ENCODE results near the gene HSD3B7. TPM values are rescaled to one million over a fixed set of nuclear protein-coding genes. Genes with fewer than 3 reads are reported as not detected.

The HSD3B7 gene
- total RNA-seq, 5 donors from 2014 or later (not counting 1 experiment from before 2014, with no cell fraction given) = 0.33 to 3.5 (median 1.3) TPM

DNA sequence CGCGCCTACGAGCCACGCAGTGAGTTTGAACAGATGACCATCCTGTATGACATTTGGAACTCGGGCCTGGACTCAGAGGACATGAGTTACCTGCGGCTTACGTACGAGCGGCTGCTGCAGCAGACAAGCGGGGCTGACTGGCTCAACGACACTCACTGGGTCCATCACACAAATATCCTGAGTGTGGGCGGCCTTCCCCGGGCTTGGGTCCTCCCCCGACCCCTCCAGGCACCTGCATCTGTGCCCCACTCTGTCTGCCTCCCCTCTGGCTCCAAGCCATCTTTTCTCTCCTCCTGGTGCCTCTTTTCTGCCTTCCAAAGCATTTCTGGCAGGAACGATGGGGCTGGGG is 5.0 kb upstream of the HSD3B7 start:
- Mint-ChIP-seq H3K36me3 (peaks cover 33% of the 10 kb centered on the region), H3K27me3 (no peaks in the 10 kb centered on the region), H3K27ac (no peak overlapping the region), H3K9me3 (no peaks in the 10 kb centered on the region), H3K4me3 (no peak overlapping the region), H3K4me1 (peaks cover 0 to 2% (median 0%) of the 10 kb centered on the region in 3 donors)
- Histone ChIP-seq H3K4me1 (ENCODE audit: control insufficient read depth in 1 of 2, extremely low read depth in 1 of 2, insufficient read depth in 2 of 2, low read length in 2 of 2) (peaks cover 0 to 5% of the 10 kb centered on the region in 2 experiments), H3K4me3 (ENCODE audit: control insufficient read depth in 1 of 2, extremely low read depth in 1 of 2, low read length in 1 of 2) (no peak overlapping the region), H3K27me3 (replicated peaks in 1 of 2; ENCODE audit: control insufficient read depth in 2 of 2, extremely low read depth in 1 of 2, insufficient read depth in 2 of 2, low read length in 1 of 2) (no peaks in the 10 kb centered on the region), H3K9me3 (no peaks in the 10 kb centered on the region), H3K27ac (ENCODE audit: low read length) (no peak overlapping the region), H3K36me3 (ENCODE audit: control insufficient read depth in 2 of 2, extremely low read depth in 1 of 2, insufficient read depth in 1 of 2, low read length in 1 of 2) (peaks cover 34 to 62% of the 10 kb centered on the region in 2 donors)
- POLR2A ChIA-PET = no interaction called here
- WGBS (ENCODE audit: insufficient coverage) = 95% methylated on average over 15 of the region's 15 CpGs
- CTCF ChIA-PET = no interaction called here
- DNase-seq (no peak), ATAC-seq (replicated peaks in 1 of 4) (no peak)

DNA sequence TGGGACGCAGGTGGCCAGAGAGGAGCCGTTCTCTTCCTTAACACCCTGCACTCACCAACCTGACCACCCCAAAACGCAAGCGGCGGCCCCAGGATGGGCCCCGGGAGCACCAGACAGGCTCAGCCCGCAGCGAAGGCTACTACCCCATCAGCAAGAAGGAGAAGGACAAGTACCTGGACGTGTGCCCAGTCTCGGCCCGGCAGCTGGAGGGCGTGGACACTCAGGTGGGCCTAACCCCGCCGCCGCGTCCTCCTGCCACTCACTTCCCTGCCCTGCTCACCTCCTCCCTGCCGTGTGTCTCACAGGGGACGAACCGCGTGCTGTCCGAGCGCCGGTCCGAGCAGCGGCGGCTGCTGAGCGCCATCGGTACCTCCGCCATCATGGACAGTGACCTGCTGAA is 4.6 kb upstream of the HSD3B7 start:
- Histone ChIP-seq H3K27ac (ENCODE audit: low read length) (no peak overlapping the region), H3K4me3 (ENCODE audit: control insufficient read depth in 1 of 2, extremely low read depth in 1 of 2, low read length in 1 of 2) (no peak overlapping the region), H3K36me3 (ENCODE audit: control insufficient read depth in 2 of 2, extremely low read depth in 1 of 2, insufficient read depth in 1 of 2, low read length in 1 of 2) (peaks cover 33 to 58% of the 10 kb centered on the region in 2 donors), H3K9me3 (no peaks in the 10 kb centered on the region), H3K27me3 (replicated peaks in 1 of 2; ENCODE audit: control insufficient read depth in 2 of 2, extremely low read depth in 1 of 2, insufficient read depth in 2 of 2, low read length in 1 of 2) (no peaks in the 10 kb centered on the region), H3K4me1 (ENCODE audit: control insufficient read depth in 1 of 2, extremely low read depth in 1 of 2, insufficient read depth in 2 of 2, low read length in 2 of 2) (peaks cover 0 to 9% of the 10 kb centered on the region in 2 experiments)
- no peaks in the 10 kb centered on the region for H3K9me3 Mint-ChIP-seq
- ATAC-seq (replicated peaks in 1 of 4) = no peak
- H3K4me3 Mint-ChIP-seq = no peak overlapping the region
- POLR2A ChIA-PET = interaction anchor here in 1 of 2 donors (0.6 kb wide), 1 partner anchor 77 kb away, joined by 3 read pairs; no protein-coding TSS in a partner anchor
- DNase-seq = no peak
- H3K4me1 Mint-ChIP-seq = peaks cover 0 to 2% (median 0%) of the 10 kb centered on the region in 3 donors
- H3K27ac Mint-ChIP-seq = no peak overlapping the region
- CTCF ChIA-PET = no interaction called here
- WGBS (ENCODE audit: insufficient coverage) = 98% methylated on average over 13 of the region's 29 CpGs
- H3K27me3 Mint-ChIP-seq = no peaks in the 10 kb centered on the region
- H3K36me3 Mint-ChIP-seq = peaks cover 33% of the 10 kb centered on the region

DNA sequence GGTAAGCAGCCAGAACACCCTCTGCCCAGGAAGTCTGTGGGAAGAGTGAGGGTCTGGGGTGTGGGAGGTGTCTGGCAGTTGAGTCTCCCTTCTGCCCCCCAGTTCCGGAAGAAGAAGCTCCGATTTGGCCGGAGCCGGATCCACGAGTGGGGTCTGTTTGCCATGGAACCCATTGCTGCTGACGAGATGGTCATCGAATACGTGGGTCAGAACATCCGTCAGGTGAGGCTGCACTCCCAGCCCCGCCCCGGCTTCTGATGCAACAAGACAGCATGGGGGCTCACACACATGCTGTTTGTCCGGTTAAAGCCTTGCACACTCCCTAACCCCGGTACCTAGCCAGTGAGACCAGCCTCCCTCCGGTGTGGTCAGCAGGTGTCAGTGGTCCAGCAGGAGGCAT is 4.0 kb upstream of the HSD3B7 start:
- DNase-seq (no peak), ATAC-seq (replicated peaks in 1 of 4) (no peak)
- H3K27ac ChIP-seq (ENCODE audit: low read length) = no peak overlapping the region
- H3K36me3 Mint-ChIP-seq = peaks cover 29% of the 10 kb centered on the region
- ChIA-PET POLR2A (no interaction called here), CTCF (no interaction called here)
- H3K27me3 ChIP-seq (replicated peaks in 1 of 2; ENCODE audit: control insufficient read depth in 2 of 2, extremely low read depth in 1 of 2, insufficient read depth in 2 of 2, low read length in 1 of 2) = no peaks in the 10 kb centered on the region
- H3K4me3 ChIP-seq (ENCODE audit: control insufficient read depth in 1 of 2, extremely low read depth in 1 of 2, low read length in 1 of 2) = no peak overlapping the region
- H3K36me3 ChIP-seq (ENCODE audit: control insufficient read depth in 2 of 2, extremely low read depth in 1 of 2, insufficient read depth in 1 of 2, low read length in 1 of 2) = peaks cover 30 to 53% of the 10 kb centered on the region in 2 donors
- WGBS (ENCODE audit: insufficient coverage) = 98% methylated on average over 14 of the region's 14 CpGs
- peaks cover 0 to 9% of the 10 kb centered on the region in 2 experiments for H3K4me1 ChIP-seq (ENCODE audit: control insufficient read depth in 1 of 2, extremely low read depth in 1 of 2, insufficient read depth in 2 of 2, low read length in 2 of 2)
- peaks cover 0 to 2% (median 0%) of the 10 kb centered on the region in 3 donors for H3K4me1 Mint-ChIP-seq
- H3K9me3 ChIP-seq = no peaks in the 10 kb centered on the region
- H3K9me3 Mint-ChIP-seq = no peaks in the 10 kb centered on the region
- H3K27ac Mint-ChIP-seq = no peak overlapping the region
- no peak overlapping the region for H3K4me3 Mint-ChIP-seq
- no peaks in the 10 kb centered on the region for H3K27me3 Mint-ChIP-seq

DNA sequence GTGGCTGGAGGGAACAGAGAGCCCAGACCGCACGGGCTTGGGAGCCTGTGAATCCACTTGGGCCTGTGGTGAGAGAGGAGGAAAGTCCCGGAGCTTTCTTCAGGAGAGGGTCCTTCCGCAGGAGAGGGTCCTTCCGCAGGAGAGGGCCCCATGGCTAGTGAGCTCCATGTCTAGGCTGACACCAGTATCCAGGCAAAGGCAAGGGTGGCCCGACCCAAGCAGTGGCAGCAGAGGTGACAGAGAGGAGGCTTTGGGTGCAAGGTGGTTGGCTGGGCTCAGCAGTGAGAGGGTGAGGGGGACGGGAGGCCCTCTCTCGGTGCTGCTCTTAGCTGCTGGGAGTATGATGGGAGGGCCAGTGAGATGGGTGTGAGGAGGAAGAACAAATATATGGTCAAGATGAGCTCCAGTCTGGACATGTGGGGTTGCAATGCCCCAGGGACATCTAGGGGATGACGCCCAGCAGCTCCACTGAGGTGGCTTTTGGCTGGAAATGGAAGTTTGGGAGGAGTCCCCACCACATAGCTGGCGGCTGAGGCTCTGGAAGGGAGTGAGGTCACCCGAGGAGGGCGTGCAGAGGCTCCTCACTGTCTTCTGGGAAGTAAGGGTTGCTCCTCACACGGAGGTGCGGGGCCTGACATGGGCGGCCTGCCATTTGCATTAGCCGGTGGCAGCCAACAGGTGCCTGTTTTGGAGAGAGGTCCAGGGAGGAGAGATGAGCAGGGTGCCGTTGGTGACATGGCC is 2.3 kb upstream of the HSD3B7 start:
- H3K27me3 Mint-ChIP-seq = no peaks in the 10 kb centered on the region
- POLR2A ChIA-PET = interaction anchor here in 1 of 2 donors (0.5 kb wide), 1 partner anchor 120 kb away, joined by 5 read pairs; no protein-coding TSS in a partner anchor
- CTCF ChIA-PET = interaction anchor here in 1 of 2 donors (0.6 to 3.6 kb wide), 3 partner anchors 53 to 201 kb away, joined by 3 to 19 read pairs (median 3); no protein-coding TSS in a partner anchor
- H3K4me1 Mint-ChIP-seq = peaks cover 0 to 1% (median 0%) of the 10 kb centered on the region in 3 donors
- Histone ChIP-seq H3K27me3 (replicated peaks in 1 of 2; ENCODE audit: control insufficient read depth in 2 of 2, extremely low read depth in 1 of 2, insufficient read depth in 2 of 2, low read length in 1 of 2) (no peaks in the 10 kb centered on the region), H3K4me1 (ENCODE audit: control insufficient read depth in 1 of 2, extremely low read depth in 1 of 2, insufficient read depth in 2 of 2, low read length in 2 of 2) (peaks cover 0 to 9% of the 10 kb centered on the region in 2 experiments), H3K4me3 (ENCODE audit: control insufficient read depth in 1 of 2, extremely low read depth in 1 of 2, low read length in 1 of 2) (no peak overlapping the region), H3K36me3 (ENCODE audit: control insufficient read depth in 2 of 2, extremely low read depth in 1 of 2, insufficient read depth in 1 of 2, low read length in 1 of 2) (peaks cover 21 to 37% of the 10 kb centered on the region in 2 donors), H3K27ac (ENCODE audit: low read length) (no peak overlapping the region), H3K9me3 (no peaks in the 10 kb centered on the region)
- H3K9me3 Mint-ChIP-seq = no peaks in the 10 kb centered on the region
- DNase-seq (no peak), ATAC-seq (replicated peaks in 1 of 4) (no peak)
- no peak overlapping the region for H3K4me3 Mint-ChIP-seq
- H3K27ac Mint-ChIP-seq = no peak overlapping the region
- peaks cover 19% of the 10 kb centered on the region for H3K36me3 Mint-ChIP-seq
- 92% methylated on average over 11 of the region's 17 CpGs for WGBS (ENCODE audit: insufficient coverage)

DNA sequence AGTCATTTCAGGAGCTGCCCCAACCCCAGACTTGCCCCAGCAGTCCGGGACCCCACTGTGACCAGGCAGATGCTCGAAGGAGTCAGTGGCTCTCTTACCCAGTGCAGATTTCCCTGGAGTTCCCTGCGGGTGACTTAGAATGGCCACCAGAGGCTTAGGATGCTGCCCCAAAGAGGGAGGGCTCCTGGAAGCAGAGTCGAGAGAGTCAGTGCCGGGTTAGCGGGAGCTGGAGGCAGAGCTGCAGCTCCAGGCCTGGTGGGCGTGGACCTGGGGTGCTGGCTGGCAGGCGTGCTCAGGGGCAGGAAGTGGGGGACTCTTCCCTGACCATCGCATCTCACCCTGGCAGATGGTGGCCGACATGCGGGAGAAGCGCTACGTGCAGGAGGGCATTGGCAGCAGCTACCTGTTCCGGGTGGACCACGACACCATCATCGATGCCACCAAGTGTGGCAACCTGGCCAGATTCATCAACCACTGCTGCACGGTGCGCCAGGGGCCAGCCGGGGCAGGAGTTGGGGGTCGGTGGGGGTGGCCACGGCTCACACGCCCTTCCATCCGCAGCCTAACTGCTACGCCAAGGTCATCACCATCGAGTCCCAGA is 1.6 kb upstream of the HSD3B7 start:
- ATAC-seq (replicated peaks in 1 of 4) = no peak
- no peaks in the 10 kb centered on the region for H3K9me3 ChIP-seq
- Mint-ChIP-seq H3K27me3 (no peaks in the 10 kb centered on the region), H3K4me3 (no peak overlapping the region), H3K36me3 (peaks cover 19% of the 10 kb centered on the region), H3K9me3 (no peaks in the 10 kb centered on the region), H3K4me1 (peaks cover 0 to 1% (median 0%) of the 10 kb centered on the region in 3 donors), H3K27ac (no peak overlapping the region)
- H3K27me3 ChIP-seq (replicated peaks in 1 of 2; ENCODE audit: control insufficient read depth in 2 of 2, extremely low read depth in 1 of 2, insufficient read depth in 2 of 2, low read length in 1 of 2) = no peaks in the 10 kb centered on the region
- H3K36me3 ChIP-seq (ENCODE audit: control insufficient read depth in 2 of 2, extremely low read depth in 1 of 2, insufficient read depth in 1 of 2, low read length in 1 of 2) = peaks cover 21 to 37% of the 10 kb centered on the region in 2 donors
- DNase-seq = no peak
- POLR2A ChIA-PET = interaction anchor here in 1 of 2 donors (0.5 kb wide), 1 partner anchor 120 kb away, joined by 5 read pairs; no protein-coding TSS in a partner anchor
- peaks cover 0 to 9% of the 10 kb centered on the region in 2 experiments for H3K4me1 ChIP-seq (ENCODE audit: control insufficient read depth in 1 of 2, extremely low read depth in 1 of 2, insufficient read depth in 2 of 2, low read length in 2 of 2)
- H3K27ac ChIP-seq (ENCODE audit: low read length) = no peak overlapping the region
- CTCF ChIA-PET = interaction anchor here in 1 of 2 donors (0.6 to 3.6 kb wide), 3 partner anchors 53 to 461 kb away, joined by 3 to 19 read pairs (median 8); no protein-coding TSS in a partner anchor
- WGBS (ENCODE audit: insufficient coverage) = 91% methylated on average over 25 of the region's 25 CpGs
- H3K4me3 ChIP-seq (ENCODE audit: control insufficient read depth in 1 of 2, extremely low read depth in 1 of 2, low read length in 1 of 2) = no peak overlapping the region

DNA sequence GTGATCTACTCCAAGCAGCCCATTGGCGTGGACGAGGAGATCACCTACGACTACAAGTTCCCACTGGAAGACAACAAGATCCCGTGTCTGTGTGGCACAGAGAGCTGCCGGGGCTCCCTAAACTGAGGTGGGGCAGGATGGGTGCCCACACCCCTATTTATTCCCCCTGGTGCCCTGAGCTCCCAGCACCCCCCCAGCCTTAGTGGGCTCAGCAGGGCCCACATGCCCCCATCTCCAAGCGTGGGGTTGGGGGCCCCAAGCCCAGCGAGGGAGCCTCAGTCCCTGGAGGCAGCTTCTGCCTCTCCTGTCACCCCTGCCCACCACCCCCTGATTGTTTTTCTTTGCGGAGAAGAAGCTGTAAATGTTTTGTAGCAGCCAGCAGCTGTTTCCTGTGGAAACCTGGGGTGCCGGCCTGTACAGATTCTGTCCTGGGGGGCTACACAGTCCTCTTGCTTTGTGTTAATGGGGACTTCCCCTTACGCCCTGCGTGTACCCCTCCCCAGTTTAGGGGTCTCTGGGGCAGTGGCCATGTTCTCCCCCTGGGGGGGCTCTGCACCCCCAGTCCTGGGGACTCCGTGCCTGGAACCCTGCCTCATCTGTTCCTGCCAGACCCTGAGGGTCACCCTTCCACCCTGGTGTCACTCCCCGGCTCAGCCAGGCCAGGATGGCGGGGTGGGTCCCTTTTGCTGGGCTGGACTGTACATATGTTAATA is 953 bp upstream of the HSD3B7 start:
- ChIA-PET POLR2A (interaction anchor here in 1 of 2 donors (0.6 kb wide), 1 partner anchor 23 kb away, joined by 3 read pairs; no protein-coding TSS in a partner anchor), CTCF (interaction anchor here (0.6 to 3.6 kb wide), 8 partner anchors 92 to 746 kb away, joined by 3 to 19 read pairs (median 5); no protein-coding TSS in a partner anchor)
- Histone ChIP-seq H3K9me3 (no peaks in the 10 kb centered on the region), H3K27ac (ENCODE audit: low read length) (no peak overlapping the region), H3K4me3 (ENCODE audit: control insufficient read depth in 1 of 2, extremely low read depth in 1 of 2, low read length in 1 of 2) (no peak overlapping the region), H3K27me3 (replicated peaks in 1 of 2; ENCODE audit: control insufficient read depth in 2 of 2, extremely low read depth in 1 of 2, insufficient read depth in 2 of 2, low read length in 1 of 2) (no peaks in the 10 kb centered on the region), H3K4me1 (ENCODE audit: control insufficient read depth in 1 of 2, extremely low read depth in 1 of 2, insufficient read depth in 2 of 2, low read length in 2 of 2) (peaks cover 0 to 9% of the 10 kb centered on the region in 2 experiments), H3K36me3 (ENCODE audit: control insufficient read depth in 2 of 2, extremely low read depth in 1 of 2, insufficient read depth in 1 of 2, low read length in 1 of 2) (peaks cover 21 to 32% of the 10 kb centered on the region in 2 donors)
- H3K36me3 Mint-ChIP-seq = peaks cover 13% of the 10 kb centered on the region
- 82% methylated on average over 9 of the region's 14 CpGs for WGBS (ENCODE audit: insufficient coverage)
- H3K4me3 Mint-ChIP-seq = no peak overlapping the region
- H3K27me3 Mint-ChIP-seq = no peaks in the 10 kb centered on the region
- no peaks in the 10 kb centered on the region for H3K9me3 Mint-ChIP-seq
- DNase-seq (no peak), ATAC-seq (replicated peaks in 1 of 4) (no peak)
- H3K4me1 Mint-ChIP-seq = peaks cover 0 to 1% (median 0%) of the 10 kb centered on the region in 3 donors
- H3K27ac Mint-ChIP-seq = no peak overlapping the region

Data from T-cell (primary cell).